ENCODE results near the gene SULT1C3.
"Not testable (repeated sequence)": the region's sequence is repeated elsewhere in the genome, so short reads cannot be mapped to it uniquely, and the experiment has no call there.

Gene SULT1C3

DNA sequence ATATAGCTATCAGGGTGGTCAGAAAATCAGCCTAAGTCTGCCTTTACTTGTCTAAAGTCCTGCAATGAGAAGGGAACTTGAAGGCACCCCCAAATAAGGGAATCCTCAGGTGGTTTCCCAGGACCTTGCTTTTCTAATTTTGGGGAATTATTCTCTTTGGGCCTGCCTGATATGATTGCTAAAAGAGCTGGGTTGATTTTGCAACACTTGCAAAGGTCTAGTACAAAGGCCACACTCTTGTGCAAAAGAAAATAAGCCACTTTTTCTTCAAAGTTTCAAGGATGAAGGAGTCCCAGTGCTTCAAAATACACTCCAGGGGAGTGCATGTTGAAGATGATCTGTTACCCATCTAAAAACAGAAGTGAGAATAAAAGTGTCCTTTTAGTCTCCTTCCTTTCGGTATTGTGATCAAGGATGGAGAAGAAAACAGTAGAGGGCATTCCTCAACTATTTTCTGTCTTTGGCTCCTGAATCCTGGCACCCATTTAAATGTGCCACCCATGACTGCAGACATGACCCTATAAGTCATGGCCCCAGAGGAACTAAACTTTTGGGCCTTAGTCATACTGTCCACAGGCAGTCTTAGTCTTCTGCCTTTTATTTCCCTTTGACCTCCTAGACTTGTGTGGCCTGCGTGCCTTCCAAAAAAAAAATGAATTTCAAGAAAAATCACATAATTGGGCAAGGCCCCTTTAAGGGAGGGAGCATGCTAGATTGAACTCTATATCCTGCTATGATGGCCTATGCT lies 5.1 kb downstream of the SULT1C3 start:
- DNase-seq, result no peak

DNA sequence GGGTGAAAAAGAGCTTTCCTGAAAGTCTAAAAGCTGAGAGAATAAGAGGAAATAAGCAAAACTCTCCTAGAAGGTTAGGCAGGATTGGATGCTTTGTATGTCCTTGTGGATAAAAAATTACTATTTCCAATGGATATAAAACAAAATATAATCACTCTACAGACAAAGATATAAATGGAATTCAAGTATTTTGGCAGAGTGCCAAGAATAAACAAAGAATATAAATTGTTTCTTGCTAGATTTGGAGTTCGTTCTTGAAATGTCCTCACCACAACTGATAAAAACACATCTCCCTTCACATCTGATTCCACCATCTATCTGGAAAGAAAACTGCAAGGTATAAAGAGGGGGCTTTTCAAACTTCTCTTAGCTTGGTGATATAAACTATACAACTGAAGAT lies 13.3 kb downstream of the SULT1C3 start:
- no peak for DNase-seq

DNA sequence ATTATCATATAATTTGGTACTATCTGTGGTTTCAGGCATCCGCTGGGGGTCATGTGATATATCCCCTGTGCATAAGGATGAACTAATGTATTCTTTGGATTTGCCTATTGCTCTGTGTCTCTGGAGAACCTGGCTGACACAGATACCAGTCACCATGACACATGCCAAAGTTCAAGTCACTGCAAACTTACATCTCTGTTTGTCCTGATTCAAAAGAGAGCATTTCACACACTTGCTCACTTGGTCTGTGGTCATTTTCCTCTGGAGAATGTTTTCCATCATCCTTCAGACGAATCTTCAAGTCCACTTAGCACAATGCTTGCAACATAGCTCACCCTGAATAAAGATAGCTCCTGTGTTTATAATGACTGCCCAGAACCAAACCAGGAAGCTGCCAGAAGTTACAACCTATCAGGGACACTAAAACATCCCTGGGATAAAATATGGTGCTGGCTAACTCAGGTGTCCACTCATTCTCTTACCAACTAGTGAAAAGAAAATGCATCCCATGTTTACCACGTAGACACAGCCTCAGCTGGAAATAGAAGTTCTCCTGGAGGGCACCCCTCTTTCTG lies 18.1 kb downstream of the SULT1C3 start:
- no peak for DNase-seq

DNA sequence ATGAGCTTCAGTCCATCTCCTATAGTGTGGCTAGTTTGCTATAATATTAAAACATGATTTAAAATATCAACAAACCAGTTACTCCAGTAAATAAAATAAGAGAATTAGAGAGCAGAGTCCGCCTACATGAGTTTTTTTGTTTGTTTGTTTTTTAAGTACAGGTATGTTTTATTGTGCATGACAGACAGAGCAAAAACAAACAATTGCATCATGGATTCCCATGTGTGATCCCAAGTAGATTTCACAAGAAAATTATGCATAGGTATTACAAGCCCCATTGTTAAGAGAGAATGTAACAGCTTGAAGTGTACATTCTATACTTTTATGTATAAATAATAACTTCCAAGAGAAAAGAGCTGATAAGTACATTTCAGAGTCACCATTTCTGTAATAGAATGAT lies 21.0 kb downstream of the SULT1C3 start:
- no peak for DNase-seq

DNA sequence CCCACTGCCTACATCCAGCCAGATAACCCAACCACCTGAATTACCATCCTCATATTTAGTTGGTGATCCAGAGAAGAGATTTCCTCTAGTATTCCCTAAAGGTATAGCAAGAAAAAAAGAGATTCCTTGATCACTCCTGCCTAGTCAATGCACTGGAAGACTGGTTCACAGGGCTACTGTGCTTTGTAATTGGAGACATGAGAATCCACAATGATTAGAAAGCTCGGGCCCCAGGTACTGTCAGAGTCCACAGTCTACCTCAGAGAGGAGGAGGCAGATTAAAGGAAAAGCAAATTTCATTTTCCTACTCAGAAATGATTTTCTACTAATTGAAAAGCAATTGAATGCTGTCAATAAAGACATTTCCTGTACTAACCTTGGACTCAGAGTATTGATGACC lies 22.3 kb downstream of the SULT1C3 start:
- DNase-seq, result no peak

DNA sequence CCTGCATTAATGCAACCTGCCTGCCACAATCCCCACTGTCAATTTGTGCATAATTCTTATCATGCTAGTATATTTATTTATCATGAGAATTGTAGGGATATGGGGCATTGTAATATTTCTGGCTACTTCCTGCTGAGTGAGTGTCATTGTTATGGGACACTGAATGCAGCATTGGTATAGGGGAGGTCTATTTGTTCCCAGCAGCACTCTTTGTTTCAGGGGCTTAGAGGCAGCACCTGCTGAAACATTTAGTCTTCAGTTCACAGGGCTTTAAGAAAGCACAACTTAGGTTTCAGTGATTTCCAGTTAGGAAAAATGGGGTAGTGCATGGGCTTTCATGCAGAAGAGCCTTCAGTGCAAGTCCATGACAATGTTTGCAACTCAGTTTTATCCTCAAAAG lies 23.6 kb downstream of the SULT1C3 start:
- no peak for DNase-seq

DNA sequence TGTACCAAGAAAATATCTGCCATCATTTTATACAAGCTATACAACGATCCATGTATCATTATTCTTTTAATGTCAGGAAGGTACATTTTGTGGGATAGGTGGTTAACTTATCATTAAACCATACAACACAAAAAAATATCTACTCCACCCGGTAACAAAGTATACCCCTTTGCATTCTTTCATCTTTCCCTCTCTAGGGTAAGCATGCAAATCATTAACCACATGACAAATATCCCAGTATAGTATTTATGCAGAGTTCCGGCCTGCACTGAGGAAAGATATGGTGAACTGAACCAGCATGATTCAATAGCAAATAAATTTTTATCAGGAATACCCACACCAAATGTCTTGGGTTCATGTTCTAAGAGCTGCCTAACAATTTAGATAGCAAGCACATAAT lies 26.4 kb downstream of the SULT1C3 start:
- DNase-seq, result no peak

DNA sequence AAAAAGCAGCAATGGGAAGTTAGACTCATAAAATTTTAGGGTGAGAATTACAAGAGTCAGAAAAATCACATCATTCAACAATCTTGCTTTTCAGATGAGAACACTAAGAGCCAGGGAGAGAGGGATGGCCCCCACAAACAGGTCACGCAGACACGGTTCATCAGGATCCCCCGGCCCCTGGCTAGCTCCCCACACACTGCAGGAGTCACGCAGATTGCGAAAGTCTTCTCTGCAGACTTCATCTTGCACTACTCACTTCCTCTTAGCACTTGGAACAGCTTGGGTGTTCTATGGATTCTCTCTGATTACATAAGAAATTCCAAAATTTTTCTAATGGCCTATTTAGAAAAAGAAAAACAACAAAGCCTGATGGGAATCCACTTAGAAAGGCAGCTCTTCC lies 27.3 kb downstream of the SULT1C3 start:
- peak in 1 of 58 donors; percentile 17 for DNase-seq

DNA sequence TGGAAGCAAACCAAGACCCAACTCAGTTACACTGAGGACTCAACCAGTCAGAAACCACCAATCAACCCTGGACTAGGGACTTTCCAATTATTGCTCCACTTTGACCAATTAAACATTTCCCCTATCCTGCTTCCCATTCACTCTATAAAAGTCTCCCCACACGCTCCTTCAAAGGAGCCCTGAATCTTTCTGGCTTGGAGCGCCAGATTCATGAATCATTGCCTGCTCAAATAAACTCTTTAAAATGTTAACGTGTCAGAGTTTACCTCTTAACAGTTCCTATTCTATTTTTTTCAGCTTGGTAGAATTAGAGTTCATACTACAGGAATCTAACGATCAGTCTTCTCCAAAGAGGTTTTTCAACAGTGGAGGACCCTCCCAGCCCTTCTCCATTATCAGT lies 28.2 kb downstream of the SULT1C3 start:
- DNase-seq, result no peak

DNA sequence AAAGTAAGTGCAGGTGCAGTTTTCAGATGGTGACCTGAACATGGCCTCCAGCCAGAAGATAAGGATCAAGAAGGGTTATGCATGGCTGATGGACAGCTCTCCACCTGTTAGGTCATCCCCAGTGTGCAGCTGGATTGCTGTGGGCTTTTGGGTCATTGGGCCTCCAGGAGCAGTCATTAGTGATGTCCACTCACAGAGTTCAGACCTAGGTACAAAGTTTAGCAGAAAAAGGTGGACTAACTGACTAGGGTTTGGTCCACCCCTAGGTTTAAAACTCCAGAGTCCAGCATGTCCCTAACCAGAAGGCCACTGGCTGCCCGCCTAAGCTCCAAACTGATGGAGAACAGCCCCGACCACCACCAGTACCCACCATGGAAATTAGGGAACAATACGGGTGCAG lies 30.6 kb downstream of the SULT1C3 start:
- DNase-seq, result no peak

DNA sequence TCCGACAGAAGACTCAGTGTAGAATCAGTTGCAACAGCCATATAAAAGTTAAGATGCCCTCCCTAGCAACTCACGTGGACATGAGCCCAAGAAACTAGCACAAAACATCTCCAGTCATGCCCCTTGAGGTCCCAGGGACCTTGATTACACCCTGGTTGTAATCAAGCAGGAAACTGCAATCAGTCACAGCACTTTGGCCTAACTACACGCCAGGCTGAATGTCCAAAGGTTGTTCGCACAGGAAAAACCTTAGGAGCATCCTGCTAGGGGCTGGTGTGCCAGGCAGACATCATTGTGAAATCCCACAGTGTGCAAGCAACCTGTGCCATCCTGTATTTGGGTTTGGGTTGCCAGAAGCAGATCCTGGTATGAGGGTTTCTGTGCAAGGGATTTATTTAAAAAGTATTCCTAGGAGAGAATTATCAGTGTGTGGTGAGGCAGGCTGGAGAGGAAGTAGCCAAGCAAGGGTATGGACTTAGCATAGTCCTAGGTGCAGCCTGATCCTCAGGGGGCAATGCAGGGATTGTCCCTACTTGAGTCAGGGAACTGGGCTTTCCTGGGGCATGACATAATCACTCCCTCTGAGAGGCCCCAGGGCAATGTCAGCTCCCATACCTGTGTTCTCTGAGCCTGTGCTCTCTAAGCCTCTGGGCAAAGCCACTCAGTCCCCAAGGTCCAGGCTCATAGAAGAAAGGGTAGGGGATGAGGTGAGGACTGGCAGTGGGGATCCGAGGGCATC lies 31.2 kb downstream of the SULT1C3 start:
- DNase-seq, result no peak

DNA sequence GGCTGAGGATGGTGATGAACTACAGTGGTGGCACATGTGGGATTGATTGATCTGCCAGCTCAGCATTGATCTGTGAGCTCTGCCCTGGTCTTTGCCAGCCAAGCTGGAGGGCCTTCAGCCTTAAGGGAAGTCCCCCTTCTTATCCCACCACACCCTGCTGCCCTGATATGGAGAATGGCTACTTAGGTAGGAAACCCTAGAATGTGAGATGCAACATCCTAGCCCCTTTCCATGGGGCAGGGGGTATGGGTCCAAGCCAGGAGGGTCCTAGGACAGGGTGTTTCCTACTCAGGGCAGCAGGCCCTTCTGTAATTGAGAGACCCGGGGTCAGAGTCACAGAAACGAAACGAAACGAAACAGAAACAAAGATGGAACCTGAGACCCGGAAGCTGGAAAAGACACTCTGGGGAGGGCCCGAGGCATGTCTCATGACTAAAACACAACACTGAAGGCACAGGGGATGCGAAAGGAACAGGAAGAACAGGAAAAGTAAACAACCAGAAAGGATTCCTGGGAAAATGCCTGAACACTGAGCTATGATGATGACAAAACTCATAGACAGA lies 32.0 kb downstream of the SULT1C3 start:
- no peak for DNase-seq

DNA sequence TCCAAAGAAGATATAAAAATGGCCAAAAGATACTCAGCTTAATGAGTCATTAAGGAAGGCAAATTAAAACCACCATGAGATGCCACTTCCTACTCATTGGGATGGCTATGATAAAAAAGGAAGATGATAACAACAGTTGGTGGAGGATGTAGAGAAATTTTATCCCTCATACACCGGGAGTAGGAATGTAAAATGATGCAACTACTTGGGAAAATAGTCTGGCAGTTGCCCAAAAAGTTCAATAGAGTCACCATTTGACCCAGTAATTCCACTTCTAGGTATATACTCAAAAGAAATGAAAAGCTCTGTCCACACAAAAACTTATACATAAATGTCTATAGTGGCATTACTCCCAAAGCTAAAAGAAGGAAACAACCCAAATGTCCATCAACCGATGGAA lies 38.9 kb downstream of the SULT1C3 start:
- no peak for DNase-seq

DNA sequence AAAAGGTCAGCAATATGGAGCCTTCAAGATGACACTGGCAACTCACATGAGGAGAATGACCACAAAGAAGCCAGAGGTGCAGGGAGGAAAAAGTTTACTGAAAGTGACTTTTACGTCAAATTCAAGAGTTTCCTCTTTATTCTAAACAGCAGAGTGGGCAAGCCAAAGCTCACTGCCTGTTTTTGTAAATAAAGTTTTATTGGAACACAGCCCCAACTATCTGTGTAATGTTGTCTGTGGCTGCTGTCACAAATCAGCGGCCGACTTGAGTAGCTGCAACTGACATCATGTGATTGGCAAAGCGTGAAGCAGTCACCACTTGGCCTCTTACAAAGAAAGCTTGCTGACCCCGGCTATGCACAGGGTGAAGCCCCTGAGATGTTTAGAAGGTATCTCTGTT lies 39.7 kb downstream of the SULT1C3 start:
- no peak for DNase-seq

DNA sequence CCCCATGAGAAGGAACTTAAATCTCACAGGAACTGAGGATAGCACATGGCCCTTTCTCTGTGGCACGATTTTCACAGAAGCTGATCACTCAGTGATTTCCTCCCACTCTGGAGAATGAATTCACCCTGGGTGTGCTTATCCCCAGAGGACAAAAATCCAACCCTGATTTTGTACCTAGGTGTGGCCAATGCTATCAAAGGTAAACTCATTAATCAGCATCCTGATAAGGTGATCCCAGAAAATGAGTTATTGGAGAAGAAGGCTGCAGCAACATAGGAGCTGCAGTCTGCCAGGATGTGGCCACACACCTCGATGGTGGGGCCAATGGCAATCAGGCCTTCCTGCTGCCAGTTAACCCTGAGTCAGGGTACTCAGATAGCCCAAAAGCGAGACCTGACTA lies 40.7 kb downstream of the SULT1C3 start:
- DNase-seq, result no peak

DNA sequence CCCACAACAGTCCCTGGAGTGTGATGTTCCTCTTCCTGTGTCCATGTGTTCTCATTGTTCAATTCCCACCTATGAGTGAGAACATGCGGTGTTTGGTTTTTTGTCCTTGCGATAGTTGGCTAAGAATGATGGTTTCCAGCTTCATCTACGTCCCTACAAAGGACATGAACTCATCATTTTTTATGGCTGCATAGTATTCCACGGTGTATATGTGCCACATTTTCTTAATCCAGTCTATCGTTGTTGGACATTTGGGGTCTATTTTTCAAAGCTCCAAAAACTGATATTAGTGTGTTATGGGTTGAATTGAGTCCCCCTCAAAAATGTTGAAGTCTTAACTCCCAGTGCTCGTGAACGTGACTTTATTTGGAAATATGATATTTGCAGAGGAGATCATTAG lies 44.8 kb downstream of the SULT1C3 start:
- DNase-seq, result not testable (repeated sequence)

DNA sequence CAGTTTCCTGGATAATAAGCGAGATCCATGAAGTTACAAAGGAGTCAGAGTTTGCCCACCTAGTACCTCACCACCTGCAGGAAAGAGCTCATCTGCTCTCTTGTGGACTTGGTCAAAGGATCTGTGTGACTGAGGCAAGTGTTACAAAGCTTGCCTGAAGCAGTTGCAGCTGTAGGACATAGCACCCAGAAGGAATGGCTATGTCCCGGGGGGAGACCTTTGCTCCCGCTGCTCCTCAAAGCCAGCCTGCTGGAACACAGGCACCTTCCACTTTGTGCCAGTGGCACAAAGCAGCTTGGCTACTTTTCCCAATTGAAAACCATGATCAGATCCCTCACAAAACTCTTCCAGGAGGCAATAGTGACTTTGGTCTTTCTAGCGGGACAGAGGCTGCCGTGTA lies 45.8 kb downstream of the SULT1C3 start:
- no peak for DNase-seq

DNA sequence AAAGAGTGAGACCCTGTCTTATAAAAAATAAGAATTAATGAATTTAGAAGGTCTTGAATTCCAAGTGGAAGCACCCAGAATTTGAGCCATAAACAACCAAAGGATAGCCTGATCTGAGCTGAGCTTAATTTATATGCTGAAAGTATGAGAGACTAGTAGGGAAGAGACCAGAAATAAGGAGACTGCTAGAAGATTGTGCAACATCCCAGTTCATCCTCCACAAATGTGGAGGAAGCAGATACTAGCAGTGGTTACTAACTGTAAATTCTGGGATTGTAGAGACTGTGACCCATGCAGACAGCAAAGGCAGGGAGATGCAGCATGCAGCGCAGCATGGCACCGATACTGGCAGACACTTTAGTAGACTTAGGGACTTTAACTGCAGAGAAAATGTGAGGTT lies 47.4 kb downstream of the SULT1C3 start:
- DNase-seq, result no peak

DNA sequence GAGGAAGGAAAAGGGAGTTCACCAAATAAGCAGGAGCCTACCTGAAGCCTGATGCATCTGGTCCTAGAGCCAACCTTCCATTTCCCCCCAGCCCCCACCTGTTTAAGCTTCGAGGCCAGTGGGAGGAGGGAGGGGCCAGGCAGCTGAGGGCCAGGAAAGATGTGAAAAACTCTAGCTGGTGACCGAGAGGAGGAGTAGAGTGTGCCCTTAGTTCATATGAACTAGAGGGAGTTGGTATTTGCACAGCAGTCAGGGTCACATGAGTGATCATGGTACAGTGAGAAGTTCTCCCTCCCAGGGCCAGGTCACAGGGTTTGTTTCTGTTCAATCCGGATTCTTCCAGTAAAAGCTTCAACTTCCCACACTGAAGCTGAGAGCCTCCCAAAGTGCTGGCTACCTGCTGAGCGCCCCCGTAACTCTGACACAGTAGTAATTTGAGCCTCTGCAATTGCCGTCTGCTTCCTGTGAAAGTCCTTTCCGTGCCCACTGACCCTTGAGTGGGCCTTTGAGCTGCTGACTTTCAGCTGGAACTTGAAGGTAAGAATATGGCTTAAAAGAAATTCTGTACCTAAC lies 48.9 kb downstream of the SULT1C3 start, which contains the start of gene SULT1C2:
TSS of gene SULT1C2 (plus strand) at position 362 of the 573 bp plus-strand sequence. CDS start 4,773 bp downstream, outside the sequence.
- peak in 1 of 58 donors; percentile 12 for DNase-seq

DNA sequence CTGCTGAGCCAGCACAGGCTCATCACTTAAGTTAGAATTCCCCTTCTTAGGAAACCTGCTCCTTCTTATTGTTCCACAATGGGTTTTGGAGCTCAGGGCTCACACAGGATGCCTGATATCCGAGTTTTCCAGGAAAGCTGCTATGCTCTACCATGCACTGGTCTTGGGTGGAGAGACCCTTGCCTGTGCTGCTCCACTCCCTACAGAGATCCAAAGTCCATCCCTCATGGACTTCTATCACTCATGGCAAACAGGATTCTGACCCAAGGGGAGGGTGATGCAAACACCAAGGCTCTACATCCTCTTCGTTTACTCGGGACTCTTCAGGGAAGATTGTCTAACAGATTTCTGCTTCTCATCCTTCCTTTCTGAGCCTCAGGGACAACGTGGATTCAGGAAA lies 54.1 kb downstream of the SULT1C3 start:
- no peak for DNase-seq

DNA sequence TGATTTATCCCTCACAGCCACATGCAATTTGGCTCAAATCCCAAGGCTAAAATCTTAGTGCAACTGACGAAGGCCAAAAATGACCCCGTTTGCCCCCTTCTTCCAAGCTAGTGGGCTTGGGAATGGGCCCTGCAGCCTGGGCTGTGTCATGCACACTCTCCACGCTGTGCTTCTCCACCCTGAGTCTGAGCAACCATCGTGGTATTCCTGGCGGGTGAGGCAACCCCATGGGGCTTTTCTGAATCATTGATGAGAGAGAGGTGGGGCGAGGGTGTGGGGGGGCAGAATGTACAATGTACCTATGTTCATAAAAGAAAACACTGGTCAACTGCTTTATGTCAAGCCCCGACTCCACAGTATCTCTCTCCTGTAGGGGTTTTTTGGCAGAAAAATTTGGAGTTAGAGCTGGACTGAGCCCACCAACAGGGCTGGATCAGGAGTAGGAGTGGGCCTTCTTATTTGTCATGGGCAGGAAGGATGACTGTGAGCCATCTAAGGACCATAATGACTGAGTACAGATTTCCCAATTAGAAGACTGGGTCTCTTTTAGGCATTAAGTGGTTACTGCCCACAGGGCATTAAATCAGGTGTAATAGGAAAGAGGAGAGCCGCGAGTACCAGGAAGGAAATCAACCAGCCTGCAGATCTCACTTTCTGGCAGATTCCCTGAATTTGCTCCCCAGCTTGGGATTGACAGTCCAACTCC lies 57.8 kb downstream of the SULT1C3 start:
- DNase-seq, result no peak
